ENCODE measurements around the gene CDKAL1.
A peak's percentile ranks its signal among the peaks of the same experiment; 100 is the strongest.

Gene CDKAL1

GRCh38 chr6:20652299-20653084 lies 118.2 kb downstream of the CDKAL1 start:
- DNase-seq (ENCODE audit: low read depth), result peak; percentile 75
- no peak overlapping the region for H3K4me3 ChIP-seq (replicated peaks; ENCODE audit: low read depth, low read length)
- peak; percentile 3 for TF ChIP-seq CTCF (IDR thresholded peaks at IDR 0.05; ENCODE audit: low read length, missing control alignments)

- no peak overlapping the region for H3K4me3 ChIP-seq (replicated peaks; ENCODE audit: low read depth, low read length)
- TF ChIP-seq CTCF (IDR thresholded peaks at IDR 0.05; ENCODE audit: low read length, missing control alignments), result no peak
- DNase-seq (ENCODE audit: low read depth), result no peak
Measured at GRCh38 chr6:20653085-20653479, 118.8 kb downstream of the CDKAL1 start.

DNA sequence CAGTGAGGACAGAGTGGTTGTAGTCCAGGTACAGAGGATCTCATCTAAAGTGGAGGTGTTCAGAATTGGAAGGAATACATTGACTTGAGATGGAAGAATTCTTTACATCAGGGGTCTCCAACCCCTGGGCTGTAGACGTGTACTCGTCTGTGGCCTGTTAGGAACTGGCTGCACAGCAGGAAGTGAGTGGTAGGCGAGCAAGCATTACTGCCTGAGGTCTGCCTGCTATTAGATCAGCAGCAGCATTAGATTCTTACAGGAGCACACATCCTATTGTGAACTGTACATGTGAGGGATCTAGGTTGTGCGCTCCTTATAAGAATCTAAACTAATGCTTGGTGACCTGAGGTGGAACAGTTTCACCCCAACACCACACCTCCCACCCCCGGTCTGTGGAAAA lies 121.1 kb downstream of the CDKAL1 start:
- DNase-seq (ENCODE audit: low read depth), result no peak
- TF ChIP-seq CTCF (IDR thresholded peaks at IDR 0.05; ENCODE audit: low read length, missing control alignments), result no peak
- no peak overlapping the region for H3K4me3 ChIP-seq (replicated peaks; ENCODE audit: low read depth, low read length)

GRCh38 chr6:20657274-20657800 lies 123.1 kb downstream of the CDKAL1 start:
- DNase-seq (ENCODE audit: low read depth), result no peak
- no peak for TF ChIP-seq CTCF (IDR thresholded peaks at IDR 0.05; ENCODE audit: low read length, missing control alignments)
- H3K4me3 ChIP-seq (replicated peaks; ENCODE audit: low read depth, low read length), result no peak overlapping the region

GRCh38 chr6:20658053-20658452 lies 123.8 kb downstream of the CDKAL1 start:
- no peak for DNase-seq (ENCODE audit: low read depth)
- TF ChIP-seq CTCF (IDR thresholded peaks at IDR 0.05; ENCODE audit: low read length, missing control alignments), result no peak
- H3K4me3 ChIP-seq (replicated peaks; ENCODE audit: low read depth, low read length), result no peak overlapping the region

GRCh38 chr6:20658516-20658915 lies 124.3 kb downstream of the CDKAL1 start:
- H3K4me3 ChIP-seq (replicated peaks; ENCODE audit: low read depth, low read length), result no peak overlapping the region
- DNase-seq (ENCODE audit: low read depth), result no peak
- TF ChIP-seq CTCF (IDR thresholded peaks at IDR 0.05; ENCODE audit: low read length, missing control alignments), result no peak

DNA sequence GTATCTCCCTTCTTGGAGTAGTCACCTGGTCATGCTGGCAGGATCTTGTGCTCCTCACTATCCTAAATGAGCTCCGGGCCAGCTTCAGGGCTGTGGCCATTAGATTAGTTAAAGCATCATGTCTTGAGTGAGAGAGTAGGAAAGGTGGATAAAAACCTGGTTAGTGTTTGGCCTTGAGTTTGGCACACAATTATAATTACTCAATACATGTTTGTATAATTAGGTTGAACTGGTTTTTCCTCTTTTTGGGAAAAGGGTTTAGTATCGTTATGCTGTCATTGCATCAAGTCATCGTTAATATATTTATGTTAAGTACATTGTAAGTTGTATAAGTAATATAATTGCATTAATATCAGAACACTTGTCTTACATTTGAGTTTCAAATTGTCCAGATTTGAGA lies 126.3 kb downstream of the CDKAL1 start:
- no peak overlapping the region for H3K4me3 ChIP-seq (replicated peaks; ENCODE audit: low read depth, low read length)
- TF ChIP-seq CTCF (IDR thresholded peaks at IDR 0.05; ENCODE audit: low read length, missing control alignments), result no peak
- DNase-seq (ENCODE audit: low read depth), result no peak
